Spinal cord (tissue), 10 donors: ENCODE results near the gene SFRP5. TPM values are rescaled to one million over a fixed set of nuclear protein-coding genes. Genes with fewer than 3 reads are reported as not detected.
A peak's percentile ranks its signal among the peaks of the same experiment; 100 is the strongest.

Source experiments
- DNase-seq, 6 donors: peaks; one replicate each; pipeline versions ENCODE4 v3.0.0 to v3.0.0-alpha.2; 2013 to 2015; ENCODE audit warnings: low spot score in 6 of 6, low read depth in 4 of 6
- H3K27ac ChIP-seq: one replicate; pipeline ENCODE4 v1.5.1; 2013; ENCODE audit warnings: low read depth, low read length, control low read depth
- H3K27me3 ChIP-seq: one replicate; pipeline ENCODE4 v1.6.1; 2013; ENCODE audit warnings: low read length; ENCODE audit not compliant: control insufficient read depth, insufficient read depth
- H3K36me3 ChIP-seq: one replicate; pipeline ENCODE4 v1.6.1; 2013; ENCODE audit warnings: low read length; ENCODE audit not compliant: control insufficient read depth, insufficient read depth
- H3K4me1 ChIP-seq: one replicate; pipeline ENCODE4 v1.6.1; 2013; ENCODE audit warnings: low read length; ENCODE audit not compliant: control insufficient read depth, insufficient read depth
- H3K4me3 ChIP-seq: one replicate; pipeline ENCODE4 v1.5.1; 2013; ENCODE audit warnings: low read depth, low read length, control low read depth
- H3K9me3 ChIP-seq: one replicate; pipeline ENCODE4 v1.6.1; 2013; ENCODE audit warnings: low read length; ENCODE audit not compliant: control insufficient read depth, insufficient read depth
- WGBS: methylation state at CpG from one replicate; pipeline ENCODE4 v1.1.5; 2013; ENCODE audit warnings: missing lambda C conversion rate; ENCODE audit not compliant: insufficient coverage; 5-methylcytosine and 5-hydroxymethylcytosine counted together
- polyA plus RNA-seq, 2 donors: library from polyadenylated mRNA; unstranded; fragments of 120-200 nt; gene quantifications; one replicate each; pipeline ENCODE4 v1.2.1, GENCODE V29; 2013; ENCODE audit not compliant: insufficient read length in 2 of 2
- total RNA-seq, 2 donors: library from RNA; depleted of rRNA in 1 of 2; stranded (reverse); fragments of 120-200 nt in 1 of 2; fragments of >200 nt in 1 of 2; gene quantifications; one replicate each; pipeline versions ENCODE4 v1.2.3 to v1.2.4, GENCODE V29; 2013 to 2014
- donor health status: healthy.

SFRP5 gene
- total and polyA plus RNA-seq, 4 donors, result 4.1 to 9.6 (median 5.5) TPM

GRCh38 chr10:97732052-97732359 lies 39.8 kb downstream of the SFRP5 start:
- H3K27me3 ChIP-seq, result no peaks in the 10 kb centered on the region
- H3K4me1 ChIP-seq, result peaks cover 6% of the 10 kb centered on the region
- DNase-seq, result no peak
- no peak overlapping the region for H3K4me3 ChIP-seq
- no peak overlapping the region for H3K27ac ChIP-seq
- H3K36me3 ChIP-seq, result no peaks in the 10 kb centered on the region
- whole genome bisulfite sequencing, result 60% methylated on average over 1 of the region's 4 CpGs
- H3K9me3 ChIP-seq, result no peaks in the 10 kb centered on the region

DNA sequence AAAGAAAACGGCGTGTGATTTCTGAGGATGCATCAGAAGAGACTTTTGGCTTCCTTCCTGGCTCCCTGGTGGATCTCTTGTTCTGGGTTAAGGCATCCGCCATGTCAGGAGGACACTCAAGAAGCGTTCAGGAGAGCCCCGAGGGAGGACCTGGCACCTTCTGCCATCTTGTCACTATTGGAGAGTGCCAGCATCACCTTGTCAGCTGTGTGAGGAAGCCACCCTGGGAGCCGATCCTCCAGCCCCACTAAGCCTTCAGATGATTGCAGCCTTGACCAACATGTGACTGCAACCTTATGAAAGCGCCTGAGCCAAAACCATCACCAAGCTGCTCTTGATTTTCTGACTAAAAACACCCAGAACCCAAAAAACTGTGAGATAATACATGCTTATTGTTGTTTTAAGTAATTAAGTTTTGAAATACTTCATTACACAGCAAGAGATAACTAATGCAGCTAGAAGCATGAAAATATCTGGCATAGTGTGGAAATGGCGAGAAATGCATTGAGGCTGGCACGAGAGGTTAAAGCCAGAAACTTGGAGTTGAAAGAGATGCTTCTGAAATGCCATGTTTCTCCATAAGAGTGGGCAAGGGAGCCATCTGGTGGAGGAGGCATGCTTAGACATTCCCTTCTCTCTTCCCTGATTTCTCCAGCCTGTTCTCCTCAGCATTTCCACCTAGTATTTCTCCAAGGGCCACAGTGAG lies 40.3 kb downstream of the SFRP5 start:
- H3K4me3 ChIP-seq, result no peak overlapping the region
- H3K27ac ChIP-seq, result no peak overlapping the region
- no peaks in the 10 kb centered on the region for H3K9me3 ChIP-seq
- WGBS, result 62% methylated on average over 6 of the region's 9 CpGs
- H3K4me1 ChIP-seq, result peaks cover 4% of the 10 kb centered on the region
- peak in 5 of 6 donors; percentile 73 to 96 (median 83) for DNase-seq
- H3K36me3 ChIP-seq, result no peaks in the 10 kb centered on the region
- no peaks in the 10 kb centered on the region for H3K27me3 ChIP-seq

DNA sequence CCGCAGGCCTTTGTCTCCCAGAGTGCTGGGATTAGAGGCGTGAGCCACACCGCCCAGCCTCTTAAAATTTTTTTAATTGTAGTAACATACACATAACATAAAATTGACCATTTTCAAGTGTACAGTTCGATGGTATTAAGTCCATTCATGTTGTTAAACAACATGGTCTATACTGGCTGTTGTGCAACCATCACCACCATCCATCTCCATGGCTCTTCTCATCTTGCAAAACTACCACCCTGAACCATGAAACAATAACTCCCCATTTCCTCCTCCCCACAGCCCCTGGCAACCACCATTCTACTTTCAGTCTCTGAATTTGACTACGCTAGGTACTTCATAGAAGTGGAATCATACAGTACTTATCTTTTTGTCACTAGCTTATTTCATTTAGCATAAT lies 42.8 kb downstream of the SFRP5 start:
- H3K4me3 ChIP-seq, result no peak overlapping the region
- 100% methylated on average over 1 of the region's 5 CpGs for WGBS
- DNase-seq, result no peak

GRCh38 chr10:97726636-97727178 lies 45.1 kb downstream of the SFRP5 start:
- H3K4me3 ChIP-seq, result peak overlapping the region; percentile 9
- DNase-seq, result peak in 2 of 6 donors; percentile 36 to 70

More for the DNA sequence above, 42.8 kb downstream of the SFRP5 start:
- H3K4me1 ChIP-seq, result peaks cover 5% of the 10 kb centered on the region
- H3K27me3 ChIP-seq, result no peaks in the 10 kb centered on the region
- no peak overlapping the region for H3K27ac ChIP-seq
- no peaks in the 10 kb centered on the region for H3K9me3 ChIP-seq
- H3K36me3 ChIP-seq, result no peaks in the 10 kb centered on the region

GRCh38 chr10:97724341-97724941 lies 47.4 kb downstream of the SFRP5 start:
- 43% methylated on average over 1 of the region's 5 CpGs for WGBS
- Histone ChIP-seq H3K9me3 (no peaks in the 10 kb centered on the region), H3K27ac (no peak overlapping the region)

More at GRCh38 chr10:97726636-97727178, 45.1 kb downstream of the SFRP5 start:
- H3K9me3 ChIP-seq, result no peaks in the 10 kb centered on the region
- peaks cover 5% of the 10 kb centered on the region for H3K4me1 ChIP-seq
- H3K36me3 ChIP-seq, result no peaks in the 10 kb centered on the region
- no peaks in the 10 kb centered on the region for H3K27me3 ChIP-seq
- H3K27ac ChIP-seq, result no peak overlapping the region
- WGBS, result 10% methylated on average over 6 of the region's 8 CpGs

DNA sequence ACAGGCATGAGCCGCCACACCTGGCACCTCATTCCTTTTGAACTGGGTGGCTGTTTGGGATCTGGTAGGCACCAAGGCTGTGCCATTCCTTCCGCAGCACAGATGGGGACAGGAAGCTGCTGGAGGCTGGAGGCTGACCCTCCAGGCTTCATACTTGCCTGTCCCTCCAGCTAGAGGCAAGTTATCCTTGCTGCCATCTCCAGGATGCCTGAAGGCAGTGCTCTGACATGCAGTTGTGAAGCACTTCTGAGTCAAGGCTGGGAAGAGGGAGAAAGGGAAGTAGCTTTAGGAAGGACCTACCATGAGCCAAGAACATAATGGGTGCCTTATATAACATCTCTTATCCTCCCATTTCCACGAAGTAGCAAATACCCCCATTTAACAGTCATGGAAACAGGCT lies 48.8 kb downstream of the SFRP5 start:
- DNase-seq, result no peak
- 85% methylated on average over 3 of the region's 3 CpGs for WGBS
- H3K27ac ChIP-seq, result no peak overlapping the region
- H3K4me3 ChIP-seq, result no peak overlapping the region
- H3K4me1 ChIP-seq, result peaks cover 21% of the 10 kb centered on the region
- H3K36me3 ChIP-seq, result no peaks in the 10 kb centered on the region
- no peaks in the 10 kb centered on the region for H3K9me3 ChIP-seq
- no peaks in the 10 kb centered on the region for H3K27me3 ChIP-seq

More at GRCh38 chr10:97724341-97724941, 47.4 kb downstream of the SFRP5 start:
- Histone ChIP-seq H3K4me3 (no peak overlapping the region), H3K27me3 (no peaks in the 10 kb centered on the region), H3K36me3 (no peaks in the 10 kb centered on the region), H3K4me1 (peaks cover 7% of the 10 kb centered on the region)
- no peak for DNase-seq

DNA sequence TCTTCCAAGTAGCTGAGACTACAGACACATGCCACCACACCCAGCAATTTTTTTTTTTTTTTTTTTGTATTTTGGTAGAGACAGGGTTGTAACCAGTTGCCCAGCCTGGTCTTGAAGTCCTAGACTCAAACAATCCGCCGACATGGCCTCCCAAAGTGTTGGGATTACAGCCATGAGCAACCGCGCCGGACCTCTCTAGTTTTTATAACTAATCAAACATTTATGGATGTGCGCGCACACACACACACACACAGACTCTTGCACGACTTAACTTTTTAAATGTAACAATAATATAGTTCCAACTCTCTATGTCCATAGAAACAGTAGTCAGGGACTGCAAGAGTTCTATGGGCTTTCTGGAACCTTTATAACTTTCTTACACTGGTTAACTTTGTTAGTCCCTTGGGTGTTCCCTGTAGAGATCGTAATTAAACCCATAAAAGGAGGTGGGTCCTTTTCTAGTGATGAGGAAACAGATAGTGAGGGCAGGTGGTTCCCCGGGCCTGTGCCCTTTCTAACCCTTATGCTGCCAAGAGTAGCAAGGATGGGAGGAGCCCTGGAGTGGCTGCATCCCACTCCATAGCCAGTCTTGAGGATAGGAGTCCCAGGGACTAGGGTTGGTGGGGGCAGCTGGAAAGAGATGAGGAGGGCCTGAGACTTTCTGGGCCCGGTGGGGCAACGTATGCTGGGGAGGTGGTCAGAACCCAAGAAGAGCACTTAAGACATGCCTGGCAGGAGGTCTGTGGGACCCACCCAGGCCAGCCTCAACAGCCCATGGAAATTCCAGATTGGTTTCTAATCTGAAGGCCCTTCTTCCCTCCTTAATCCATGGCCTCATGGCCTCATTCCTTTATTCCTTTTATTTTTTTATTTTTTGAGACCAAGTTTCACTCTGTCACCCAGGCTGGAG lies 49.7 kb downstream of the SFRP5 start:
- WGBS, result 80% methylated on average over 6 of the region's 12 CpGs
- no peak for DNase-seq
- no peaks in the 10 kb centered on the region for H3K27me3 ChIP-seq
- H3K4me1 ChIP-seq, result peaks cover 30% of the 10 kb centered on the region
- H3K27ac ChIP-seq, result no peak overlapping the region
- H3K9me3 ChIP-seq, result no peaks in the 10 kb centered on the region
- H3K36me3 ChIP-seq, result peaks cover under 1% of the 10 kb centered on the region
- no peak overlapping the region for H3K4me3 ChIP-seq

DNA sequence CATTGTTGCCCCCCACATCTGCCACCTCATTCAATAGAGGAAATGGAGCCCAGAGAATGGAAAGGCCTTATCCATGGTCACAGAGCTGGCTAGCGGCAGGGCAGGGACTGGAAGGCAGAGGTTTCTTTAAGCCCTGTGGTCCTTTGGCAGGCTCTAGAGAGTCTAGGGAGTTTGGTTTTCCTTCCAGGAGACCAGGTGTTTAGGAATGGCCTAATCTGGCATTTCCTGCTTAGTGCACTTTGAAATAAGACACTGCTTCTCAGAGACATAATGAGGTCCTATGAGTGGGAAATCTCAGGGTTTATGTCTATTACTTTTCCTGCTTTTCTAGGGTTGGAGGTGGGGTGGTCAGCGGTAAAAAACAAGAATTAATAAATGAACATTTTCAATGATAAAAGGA lies 52.2 kb downstream of the SFRP5 start:
- Histone ChIP-seq H3K9me3 (no peaks in the 10 kb centered on the region), H3K4me1 (peaks cover 44% of the 10 kb centered on the region), H3K27ac (peak overlapping the region; percentile 74), H3K36me3 (peaks cover 3% of the 10 kb centered on the region), H3K4me3 (no peak overlapping the region), H3K27me3 (peaks cover 2% of the 10 kb centered on the region)
- 100% methylated on average over 1 of the region's 2 CpGs for WGBS
- DNase-seq, result no peak

DNA sequence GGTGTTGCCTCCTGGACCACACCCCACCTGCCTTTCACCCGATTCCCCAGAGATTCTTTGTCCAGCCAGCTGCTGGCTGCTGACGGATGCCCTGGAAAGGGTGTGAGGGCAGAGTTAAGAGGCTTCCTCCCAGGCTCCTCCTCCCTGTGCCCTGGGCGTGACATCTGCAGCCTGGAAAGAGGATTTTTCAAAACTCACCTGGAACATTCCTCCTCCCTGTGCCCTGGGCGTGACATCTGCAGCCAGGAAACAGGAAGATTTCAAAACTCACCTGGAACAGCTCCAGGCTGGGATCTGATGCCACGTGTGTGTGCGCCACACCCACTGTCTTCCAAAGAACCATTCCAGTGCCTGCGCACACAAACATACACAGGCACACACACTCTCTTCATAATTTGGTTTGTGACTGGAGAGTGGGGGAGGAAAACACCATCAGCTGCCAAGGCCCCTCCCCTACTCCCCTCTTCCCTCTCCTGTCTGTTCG lies 53.1 kb downstream of the SFRP5 start:
- no peak for DNase-seq
- peaks cover 4% of the 10 kb centered on the region for H3K27me3 ChIP-seq
- 48% methylated on average over 4 of the region's 8 CpGs for WGBS
- H3K4me1 ChIP-seq, result peaks cover 46% of the 10 kb centered on the region
- no peak overlapping the region for H3K4me3 ChIP-seq
- peaks cover 3% of the 10 kb centered on the region for H3K36me3 ChIP-seq
- no peaks in the 10 kb centered on the region for H3K9me3 ChIP-seq
- peak overlapping the region; percentile 74 for H3K27ac ChIP-seq
